Loucy (cell line): ENCODE results near the gene HOXA11.

Source experiments
- H2AFZ ChIP-seq: fragments of 200-600 bp; sonication (generic); 2 replicates; pipeline ENCODE4 v1.6.0; 2016; ENCODE audit warnings: antibody characterized with exemption, mild to moderate bottlenecking, low read length, moderate library complexity
- H3F3A ChIP-seq: fragments of 200-600 bp; 2 replicates; pipeline ENCODE4 v1.6.0; 2016; ENCODE audit warnings: antibody characterized with exemption, low read depth, mild to moderate bottlenecking
- H3K27me3 ChIP-seq: fragments of 200-600 bp; sonication (generic); 2 replicates; pipeline ENCODE4 v1.6.1; 2014; ENCODE audit warnings: low read length, mild to moderate bottlenecking; ENCODE audit not compliant: insufficient read depth, poor library complexity, severe bottlenecking
- H3K36me3 ChIP-seq: fragments of 200-600 bp; sonication (generic); 2 replicates; pipeline ENCODE4 v1.6.1; 2016; ENCODE audit warnings: low read length; ENCODE audit not compliant: insufficient read depth
- H3K4me1 ChIP-seq: fragments of 200-600 bp; sonication (generic); 2 replicates; pipeline ENCODE4 v1.5.1; 2014; ENCODE audit warnings: low read length, mild to moderate bottlenecking; ENCODE audit not compliant: insufficient read depth, poor library complexity, severe bottlenecking
- H3K4me2 ChIP-seq: fragments of 200-600 bp; sonication (generic); 2 replicates; pipeline ENCODE4 v1.6.0; 2014; ENCODE audit warnings: antibody characterized with exemption, low read length, low read depth, mild to moderate bottlenecking; ENCODE audit not compliant: poor library complexity, severe bottlenecking
- H3K4me3 ChIP-seq: fragments of 200-600 bp; sonication (generic); 2 replicates; pipeline ENCODE4 v1.5.1; 2014; ENCODE audit warnings: low read length, mild to moderate bottlenecking, mixed read lengths; ENCODE audit not compliant: poor library complexity, severe bottlenecking
- H3K79me2 ChIP-seq: fragments of 200-600 bp; sonication (generic); 2 replicates; pipeline ENCODE4 v1.6.1; 2014; ENCODE audit warnings: low read length; ENCODE audit not compliant: insufficient read depth
- H3K9ac ChIP-seq: fragments of 200-600 bp; sonication (generic); 2 replicates; pipeline ENCODE4 v1.6.0; 2014; ENCODE audit warnings: mild to moderate bottlenecking, low read depth, low read length, moderate library complexity; ENCODE audit not compliant: poor library complexity, severe bottlenecking
- H3K9me2 ChIP-seq: fragments of 200-600 bp; sonication (generic); replicated peaks from 2 replicates; pipeline ENCODE4 v1.6.1; 2016; ENCODE audit warnings: low read depth, low read length, mixed read lengths
- H3K9me3 ChIP-seq: fragments of 200-600 bp; sonication (generic); 2 replicates; pipeline ENCODE4 v1.6.1; 2014; ENCODE audit warnings: mild to moderate bottlenecking, antibody characterized with exemption, low read length, low read depth; ENCODE audit not compliant: insufficient read depth
- H4K20me1 ChIP-seq: fragments of 200-600 bp; sonication (generic); 2 replicates; pipeline ENCODE4 v1.6.0; 2014; ENCODE audit warnings: antibody characterized with exemption, low read length, mild to moderate bottlenecking; ENCODE audit not compliant: insufficient read depth, poor library complexity, severe bottlenecking
- EZH2phosphoT487 ChIP-seq: fragments of 200-600 bp; IDR thresholded peaks from 2 replicates; pipeline ENCODE4 v1.6.1; 2018; ENCODE audit warnings: antibody characterized with exemption, mild to moderate bottlenecking, moderate library complexity, borderline replicate concordance
- TF ChIP-seq, protein P1 (sequence below): fragments of 200-600 bp; sonication (generic); conservative IDR thresholded peaks from 2 replicates; pipeline ENCODE4 v1.5.1; 2014; ENCODE audit warnings: mild to moderate bottlenecking, antibody characterized with exemption, low read length

Gene HOXA11

GRCh38 chr7:27150568-27151340, 34.3 kb downstream of the HOXA11 start:
- Histone ChIP-seq H3K9me2 (no peaks in the 10 kb centered on the region), H3K27me3 (peaks cover 35% of the 10 kb centered on the region), H3F3A (no peaks in the 10 kb centered on the region), H3K79me2 (peaks cover 100% of the 10 kb centered on the region), H3K9me3 (no peaks in the 10 kb centered on the region), H3K4me3 (peak overlapping the region; percentile 94), H3K9ac (peak overlapping the region; percentile 99), H3K4me1 (peaks cover 37% of the 10 kb centered on the region), H2AFZ (no peak overlapping the region), H3K36me3 (peaks cover 43% of the 10 kb centered on the region), H4K20me1 (peaks cover 63% of the 10 kb centered on the region), H3K4me2 (peak overlapping the region; percentile 91)
- no peak for TF ChIP-seq EZH2phosphoT487
- TF ChIP-seq, protein P1, sequence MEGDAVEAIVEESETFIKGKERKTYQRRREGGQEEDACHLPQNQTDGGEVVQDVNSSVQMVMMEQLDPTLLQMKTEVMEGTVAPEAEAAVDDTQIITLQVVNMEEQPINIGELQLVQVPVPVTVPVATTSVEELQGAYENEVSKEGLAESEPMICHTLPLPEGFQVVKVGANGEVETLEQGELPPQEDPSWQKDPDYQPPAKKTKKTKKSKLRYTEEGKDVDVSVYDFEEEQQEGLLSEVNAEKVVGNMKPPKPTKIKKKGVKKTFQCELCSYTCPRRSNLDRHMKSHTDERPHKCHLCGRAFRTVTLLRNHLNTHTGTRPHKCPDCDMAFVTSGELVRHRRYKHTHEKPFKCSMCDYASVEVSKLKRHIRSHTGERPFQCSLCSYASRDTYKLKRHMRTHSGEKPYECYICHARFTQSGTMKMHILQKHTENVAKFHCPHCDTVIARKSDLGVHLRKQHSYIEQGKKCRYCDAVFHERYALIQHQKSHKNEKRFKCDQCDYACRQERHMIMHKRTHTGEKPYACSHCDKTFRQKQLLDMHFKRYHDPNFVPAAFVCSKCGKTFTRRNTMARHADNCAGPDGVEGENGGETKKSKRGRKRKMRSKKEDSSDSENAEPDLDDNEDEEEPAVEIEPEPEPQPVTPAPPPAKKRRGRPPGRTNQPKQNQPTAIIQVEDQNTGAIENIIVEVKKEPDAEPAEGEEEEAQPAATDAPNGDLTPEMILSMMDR: peak; percentile 70

DNA sequence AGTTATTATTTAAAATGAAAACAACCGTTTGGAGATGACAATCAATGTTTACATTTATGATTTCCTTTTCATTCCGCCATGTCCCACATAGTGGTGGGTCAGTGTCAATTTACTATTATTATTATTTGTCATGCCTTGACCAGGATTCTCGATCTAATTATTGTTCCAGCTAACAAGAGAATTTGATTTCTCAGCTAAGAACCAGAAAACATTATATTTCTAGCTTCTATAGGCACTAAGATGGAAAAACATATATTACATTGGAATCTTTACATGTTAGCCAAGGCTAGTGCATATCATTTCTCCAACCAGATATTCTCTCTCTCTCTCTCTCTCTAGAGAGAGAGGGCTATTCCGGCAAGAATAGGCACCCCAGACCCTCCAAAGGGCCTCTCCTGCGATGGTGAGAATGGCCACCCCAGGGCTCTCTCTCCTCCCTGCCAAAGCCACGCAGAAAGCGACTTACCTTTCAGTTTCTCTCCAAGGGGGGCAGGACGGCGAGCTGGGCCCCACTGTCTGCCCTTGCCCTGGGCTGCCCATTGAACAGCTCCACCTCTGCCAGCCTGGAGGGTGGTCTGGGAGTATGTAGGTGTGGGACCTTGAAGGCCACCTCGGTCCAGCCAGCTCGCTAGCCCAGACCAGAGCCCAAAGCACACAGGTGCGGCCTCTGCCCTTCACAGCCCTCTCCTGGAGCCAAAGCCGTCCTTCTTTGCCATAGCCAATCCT, 35.0 kb downstream of the HOXA11 start:
- peaks cover 71% of the 10 kb centered on the region for H4K20me1 ChIP-seq
- H3K9ac ChIP-seq: peak overlapping the region; percentile 99
- H3K27me3 ChIP-seq: peaks cover 35% of the 10 kb centered on the region
- no peaks in the 10 kb centered on the region for H3K9me3 ChIP-seq
- no peaks in the 10 kb centered on the region for H3K9me2 ChIP-seq
- H3K36me3 ChIP-seq: peaks cover 51% of the 10 kb centered on the region
- peak overlapping the region; percentile 91 for H3K4me2 ChIP-seq
- H3K4me1 ChIP-seq: peaks cover 37% of the 10 kb centered on the region
- H3K4me3 ChIP-seq: peak overlapping the region; percentile 94
- no peak overlapping the region for H2AFZ ChIP-seq
- H3F3A ChIP-seq: no peaks in the 10 kb centered on the region
- TF ChIP-seq, protein P1: 0 out of 2 replicates have a peak, but pooled peaks have one; percentile 7
- no peak for TF ChIP-seq EZH2phosphoT487
- peaks cover 100% of the 10 kb centered on the region for H3K79me2 ChIP-seq

- Histone ChIP-seq H3K4me2 (peak overlapping the region; percentile 91), H3K36me3 (peaks cover 58% of the 10 kb centered on the region), H3F3A (no peaks in the 10 kb centered on the region), H3K4me3 (peak overlapping the region; percentile 94), H3K9me2 (no peaks in the 10 kb centered on the region), H3K9ac (peak overlapping the region; percentile 99), H3K9me3 (no peaks in the 10 kb centered on the region), H3K27me3 (peaks cover 35% of the 10 kb centered on the region), H4K20me1 (peaks cover 81% of the 10 kb centered on the region), H2AFZ (no peak overlapping the region), H3K4me1 (peaks cover 32% of the 10 kb centered on the region), H3K79me2 (peaks cover 100% of the 10 kb centered on the region)
- TF ChIP-seq, protein P1: no peak
- no peak for TF ChIP-seq EZH2phosphoT487
Observed at GRCh38 chr7:27148756-27149641, 36.0 kb downstream of the HOXA11 start.
